PC-3 (cell line): ENCODE results near the gene HAUS7. TPM values are rescaled to one million over a fixed set of nuclear protein-coding genes. Genes with fewer than 3 reads are reported as not detected.

Source experiments
- ATAC-seq: fragments of 200-7000 bp; cut with Tn5 transposase; 2 replicates; pipeline ENCODE4 v1.9.1; 2020; ENCODE audit warnings: mild to moderate bottlenecking, moderate library complexity
- BruUV-seq: library from RNA; stranded (reverse); fragments of 400-500 nt; replicated peaks from 2 replicates; lab custom pipeline; 2021; lab: Mats Ljungman, UMichigan
- CTCF ChIA-PET: fragments of 300-600 bp; sonication (Branson Sonifier 250); formaldehyde crosslinking; loops from one replicate; lab custom pipeline; 2022; ENCODE audit warnings: antibody characterized with exemption; lab: Charles Lee
- POLR2A ChIA-PET: fragments of 300-600 bp; sonication (Branson Sonifier 250); formaldehyde crosslinking; loops from one replicate; lab custom pipeline; 2022; ENCODE audit warnings: antibody characterized with exemption; ENCODE audit not compliant: unreplicated experiment; lab: Charles Lee
- DNase-seq: peaks from one replicate; pipeline ENCODE4 v3.0.0-alpha.2; 2015
- H2AFZ ChIP-seq: fragments of 300-600 bp; sonication (generic); 2 replicates; pipeline ENCODE4 v1.6.0; 2016; ENCODE audit warnings: antibody characterized with exemption, low read length
- H3F3A ChIP-seq: fragments of 300-600 bp; sonication (generic); one replicate; pipeline ENCODE4 v1.6.0; 2017; ENCODE audit warnings: antibody characterized with exemption, low read length, control low read depth, mild to moderate bottlenecking; ENCODE audit not compliant: unreplicated experiment
- H3K27ac ChIP-seq: fragments of 300-600 bp; sonication (generic); 2 replicates; pipeline ENCODE4 v1.5.1; 2016; ENCODE audit warnings: mild to moderate bottlenecking, low read length
- H3K27me3 ChIP-seq: fragments of 300-600 bp; sonication (generic); 2 replicates; pipeline ENCODE4 v1.6.1; 2016; ENCODE audit warnings: low read length, mixed read lengths
- H3K36me3 ChIP-seq: fragments of 300-600 bp; sonication (generic); 2 replicates; pipeline ENCODE4 v1.6.1; 2016; ENCODE audit warnings: low read depth, mixed run types, low read length, mixed read lengths
- H3K4me1 ChIP-seq: fragments of 300-600 bp; sonication (generic); 2 replicates; pipeline ENCODE4 v1.5.1; 2016; ENCODE audit warnings: low read length; ENCODE audit not compliant: insufficient read depth
- H3K4me2 ChIP-seq: fragments of 300-600 bp; sonication (generic); 2 replicates; pipeline ENCODE4 v1.6.0; 2016; ENCODE audit warnings: low read length
- H3K4me3 ChIP-seq: fragments of 300-600 bp; sonication (generic); 2 replicates; pipeline ENCODE4 v1.5.1; 2016; ENCODE audit warnings: mild to moderate bottlenecking, low read length, mixed read lengths
- H3K79me2 ChIP-seq: fragments of 300-600 bp; sonication (generic); 2 replicates; pipeline ENCODE4 v1.6.1; 2017; ENCODE audit warnings: low read length, mixed read lengths
- H3K9ac ChIP-seq: fragments of 300-600 bp; sonication (generic); 2 replicates; pipeline ENCODE4 v1.6.0; 2016; ENCODE audit warnings: mild to moderate bottlenecking, low read length
- H3K9me2 ChIP-seq: fragments of 300-600 bp; sonication (generic); replicated peaks from 2 replicates; pipeline ENCODE4 v1.6.1; 2016; ENCODE audit warnings: mixed run types, low read length, mixed read lengths
- H3K9me3 ChIP-seq: fragments of 300-600 bp; sonication (generic); 2 replicates; pipeline ENCODE4 v1.6.1; 2016; ENCODE audit warnings: low read length, mixed read lengths
- H4K20me1 ChIP-seq: fragments of 300-600 bp; sonication (generic); 2 replicates; pipeline ENCODE4 v1.6.1; 2016; ENCODE audit warnings: low read length, mixed read lengths
- EZH2 ChIP-seq: fragments of 300-600 bp; sonication (generic); IDR thresholded peaks from one replicate; pipeline ENCODE4 v1.6.1; 2017; ENCODE audit warnings: antibody characterized with exemption, mild to moderate bottlenecking, low read length; ENCODE audit not compliant: unreplicated experiment
- EZH2phosphoT487 ChIP-seq: fragments of 300-600 bp; sonication (generic); IDR thresholded peaks from 2 replicates; pipeline ENCODE4 v1.6.1; 2018; ENCODE audit warnings: mild to moderate bottlenecking, antibody characterized with exemption, low read length, borderline replicate concordance
- intact Hi-C: fragments of 100-400 bp; cut with micrococcal nuclease; formaldehyde crosslinking; loops from 2 replicates; pipeline ENCODE4 v1.9.0; 2023
- total RNA-seq: library from RNA; depleted of rRNA; stranded (reverse); fragments of >200 nt; gene quantifications from 2 replicates; pipeline ENCODE4 v1.2.3, GENCODE V29; 2014
- TF ChIP-seq, protein P1 (sequence below): fragments of 300-600 bp; sonication (generic); conservative IDR thresholded peaks from 2 replicates; pipeline ENCODE4 v1.5.1; 2017; ENCODE audit warnings: antibody characterized with exemption, low read depth, mild to moderate bottlenecking, low read length

HAUS7 gene
- total RNA-seq, 1 experiment from 2014 or later, result 46.0 TPM

DNA sequence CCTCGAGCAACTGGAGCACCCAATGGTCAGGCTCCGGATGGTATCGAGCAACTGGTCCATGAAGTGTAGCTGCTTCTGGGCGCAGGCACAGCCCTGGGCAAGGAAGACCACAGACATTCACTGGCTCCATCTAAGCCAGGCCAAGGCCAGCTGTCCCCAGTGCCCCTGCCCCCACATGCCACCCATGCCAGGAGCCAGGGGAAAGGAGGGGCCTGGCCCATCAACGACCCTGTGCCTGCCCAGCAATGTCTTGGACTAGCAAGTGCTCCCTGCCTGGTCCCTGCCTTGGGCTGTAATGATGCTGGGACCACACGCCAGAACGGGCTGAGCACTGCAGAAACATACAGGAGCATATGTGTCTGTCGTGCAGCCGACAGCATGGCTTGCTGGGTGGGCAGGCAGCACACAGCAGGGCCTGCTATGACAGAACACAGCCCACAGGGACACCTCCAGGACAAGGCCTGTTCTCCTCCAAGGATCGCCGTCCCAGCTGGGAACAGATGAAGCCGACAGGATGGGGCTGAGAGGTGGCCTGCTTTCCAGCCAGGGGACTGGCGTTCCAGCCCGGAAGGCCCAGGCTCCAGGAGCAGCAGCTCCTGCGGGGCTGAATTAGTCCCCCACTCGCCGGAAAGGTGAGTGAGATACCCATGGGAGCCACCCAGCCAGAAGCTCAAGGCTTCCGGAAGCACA, 13.1 kb downstream of the HAUS7 start:
- H3K27me3 ChIP-seq, result no peaks in the 10 kb centered on the region
- H3K4me1 ChIP-seq, result no peaks in the 10 kb centered on the region
- H3K4me3 ChIP-seq, result no peak overlapping the region
- no peaks in the 10 kb centered on the region for H3K9me2 ChIP-seq
- no peaks in the 10 kb centered on the region for H3K79me2 ChIP-seq
- TF ChIP-seq, protein P1, sequence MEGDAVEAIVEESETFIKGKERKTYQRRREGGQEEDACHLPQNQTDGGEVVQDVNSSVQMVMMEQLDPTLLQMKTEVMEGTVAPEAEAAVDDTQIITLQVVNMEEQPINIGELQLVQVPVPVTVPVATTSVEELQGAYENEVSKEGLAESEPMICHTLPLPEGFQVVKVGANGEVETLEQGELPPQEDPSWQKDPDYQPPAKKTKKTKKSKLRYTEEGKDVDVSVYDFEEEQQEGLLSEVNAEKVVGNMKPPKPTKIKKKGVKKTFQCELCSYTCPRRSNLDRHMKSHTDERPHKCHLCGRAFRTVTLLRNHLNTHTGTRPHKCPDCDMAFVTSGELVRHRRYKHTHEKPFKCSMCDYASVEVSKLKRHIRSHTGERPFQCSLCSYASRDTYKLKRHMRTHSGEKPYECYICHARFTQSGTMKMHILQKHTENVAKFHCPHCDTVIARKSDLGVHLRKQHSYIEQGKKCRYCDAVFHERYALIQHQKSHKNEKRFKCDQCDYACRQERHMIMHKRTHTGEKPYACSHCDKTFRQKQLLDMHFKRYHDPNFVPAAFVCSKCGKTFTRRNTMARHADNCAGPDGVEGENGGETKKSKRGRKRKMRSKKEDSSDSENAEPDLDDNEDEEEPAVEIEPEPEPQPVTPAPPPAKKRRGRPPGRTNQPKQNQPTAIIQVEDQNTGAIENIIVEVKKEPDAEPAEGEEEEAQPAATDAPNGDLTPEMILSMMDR, result no peak
- TF ChIP-seq EZH2phosphoT487 (no peak), EZH2 (no peak)
- ChIA-PET POLR2A (interaction anchor here (0.6 kb wide), 1 partner anchor 67 kb away, joined by 9 read pairs; no protein-coding TSS in a partner anchor), CTCF (no interaction called here)
- ATAC-seq (no peak), DNase-seq (no peak)
- intact Hi-C loops, result no loop called here
- H3F3A ChIP-seq, result no peaks in the 10 kb centered on the region
- H3K4me2 ChIP-seq, result no peak overlapping the region
- 0 out of 2 replicates have a peak, but pooled peaks cover 4% of the 10 kb centered on the region for H3K36me3 ChIP-seq
- no peak overlapping the region for H3K9ac ChIP-seq
- H3K27ac ChIP-seq, result no peak overlapping the region
- BruUV-seq, result no TSS peak
- no peaks in the 10 kb centered on the region for H3K9me3 ChIP-seq
- H4K20me1 ChIP-seq, result no peaks in the 10 kb centered on the region
- H2AFZ ChIP-seq, result no peak overlapping the region

DNA sequence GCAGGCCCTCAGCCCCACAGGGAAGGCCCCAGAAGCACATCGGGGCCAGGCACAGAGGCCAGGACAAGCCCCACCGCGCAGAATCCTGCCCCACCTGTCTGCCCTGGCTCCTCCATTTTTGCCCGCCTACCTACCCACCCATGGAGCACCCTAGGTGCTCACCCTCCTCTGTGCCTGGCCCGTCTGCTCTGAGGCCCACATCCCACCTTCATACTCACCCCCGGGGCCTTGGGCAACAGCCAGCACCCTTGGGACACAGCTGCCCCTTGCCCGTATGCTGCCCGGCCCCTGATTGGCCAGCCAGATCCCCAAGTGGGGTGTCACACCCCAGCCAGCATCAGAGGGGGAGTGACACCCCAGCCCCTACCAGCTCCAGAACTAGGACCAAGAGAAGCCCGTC, 13.7 kb downstream of the HAUS7 start:
- BruUV-seq, result no TSS peak
- H3K27me3 ChIP-seq, result no peaks in the 10 kb centered on the region
- H3K79me2 ChIP-seq, result no peaks in the 10 kb centered on the region
- ATAC-seq, result no peak
- intact Hi-C loops, result no loop called here
- no peak overlapping the region for H3K4me2 ChIP-seq
- H3K9ac ChIP-seq, result no peak overlapping the region
- 0 out of 2 replicates have a peak, but pooled peaks cover 4% of the 10 kb centered on the region for H3K36me3 ChIP-seq
- no peak overlapping the region for H3K27ac ChIP-seq
- no peaks in the 10 kb centered on the region for H3K9me2 ChIP-seq
- H3F3A ChIP-seq, result no peaks in the 10 kb centered on the region
- no peak overlapping the region for H3K4me3 ChIP-seq
- TF ChIP-seq EZH2phosphoT487 (no peak), EZH2 (no peak)
- TF ChIP-seq, protein P1, result no peak
- H2AFZ ChIP-seq, result no peak overlapping the region
- POLR2A ChIA-PET, result no interaction called here
- no peaks in the 10 kb centered on the region for H3K4me1 ChIP-seq
- no peaks in the 10 kb centered on the region for H3K9me3 ChIP-seq
- H4K20me1 ChIP-seq, result no peaks in the 10 kb centered on the region
- CTCF ChIA-PET, result no interaction called here
- DNase-seq, result no peak

DNA sequence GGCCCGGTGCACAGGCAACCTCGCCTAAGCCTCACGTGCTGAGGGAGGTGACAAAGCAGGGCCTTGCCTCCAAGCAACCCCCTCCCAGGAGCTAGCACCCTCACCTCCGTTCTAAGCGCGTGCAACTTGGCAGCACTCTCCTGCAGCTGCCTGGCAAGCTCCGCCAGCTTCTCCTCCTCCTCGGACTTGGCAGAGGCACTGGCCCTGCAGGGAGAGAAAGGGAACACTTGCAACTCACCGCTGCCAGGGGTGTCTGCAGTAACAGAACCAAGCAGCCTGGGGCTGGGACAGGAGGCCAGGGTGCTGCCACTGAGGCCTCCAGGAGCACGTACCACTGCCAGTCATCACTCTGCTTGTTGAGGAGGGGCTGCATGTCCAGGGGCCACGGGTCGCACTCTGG, 14.2 kb downstream of the HAUS7 start:
- Histone ChIP-seq H3K9me2 (no peaks in the 10 kb centered on the region), H2AFZ (no peak overlapping the region), H3K27ac (no peak overlapping the region), H3K79me2 (no peaks in the 10 kb centered on the region), H3K27me3 (no peaks in the 10 kb centered on the region), H3F3A (no peaks in the 10 kb centered on the region), H3K36me3 (0 out of 2 replicates have a peak, but pooled peaks cover 4% of the 10 kb centered on the region), H3K4me3 (no peak overlapping the region), H3K9ac (no peak overlapping the region), H3K4me2 (no peak overlapping the region), H4K20me1 (no peaks in the 10 kb centered on the region), H3K9me3 (no peaks in the 10 kb centered on the region), H3K4me1 (no peaks in the 10 kb centered on the region)
- ChIA-PET CTCF (no interaction called here), POLR2A (no interaction called here)
- no peak for DNase-seq
- no TSS peak for BruUV-seq
- intact Hi-C loops, result no loop called here
- ATAC-seq, result no peak
- TF ChIP-seq, protein P1, result no peak
- no peak for TF ChIP-seq EZH2phosphoT487
